Measurements from ENCODE around the gene OPCML.

OPCML gene

DNA sequence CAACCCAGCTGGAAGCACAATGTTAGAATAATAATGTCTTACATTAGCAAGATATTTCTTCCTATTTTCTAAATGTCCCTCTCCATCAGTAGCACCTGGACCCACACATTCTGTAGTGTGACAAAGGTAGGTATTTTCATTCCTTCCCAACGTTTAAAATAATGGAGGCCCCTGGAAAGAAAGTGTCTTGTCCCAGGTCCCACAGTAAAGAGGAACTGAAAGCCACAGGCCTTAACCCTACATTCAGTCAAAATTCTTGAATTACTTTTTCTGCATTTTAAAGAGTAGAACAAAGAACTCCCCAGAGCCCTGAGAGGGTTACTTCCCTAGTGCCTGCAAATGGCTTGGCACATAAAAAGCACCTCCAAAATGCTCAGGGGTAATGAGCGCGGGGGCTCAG lies 26.3 kb downstream of the OPCML start:
- no peak for DNase-seq (ENCODE audit: extremely low spot score, insufficient read length, low read depth)
- no peak for FAIRE-seq

DNA sequence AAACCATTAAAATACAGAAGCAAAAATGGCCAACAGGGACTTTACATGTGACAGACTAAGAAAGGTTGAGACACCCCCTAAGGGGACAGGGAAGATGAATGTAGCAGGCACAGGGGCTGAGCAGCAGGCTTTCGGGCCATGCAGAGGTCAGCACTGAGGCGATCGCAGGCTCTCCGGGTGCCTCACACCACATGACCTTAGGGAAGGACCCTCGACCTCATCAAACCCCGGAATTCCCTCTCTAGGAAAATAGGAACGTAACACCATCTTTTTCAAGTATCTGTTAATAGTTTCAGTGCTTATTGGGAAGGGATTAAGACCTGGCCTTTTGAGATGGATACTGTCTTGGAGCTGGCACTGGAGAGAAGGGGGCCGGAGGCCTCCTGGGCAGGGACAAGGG lies 27.4 kb downstream of the OPCML start:
- FAIRE-seq (no peak), DNase-seq (ENCODE audit: extremely low spot score, insufficient read length, low read depth) (no peak)

DNA sequence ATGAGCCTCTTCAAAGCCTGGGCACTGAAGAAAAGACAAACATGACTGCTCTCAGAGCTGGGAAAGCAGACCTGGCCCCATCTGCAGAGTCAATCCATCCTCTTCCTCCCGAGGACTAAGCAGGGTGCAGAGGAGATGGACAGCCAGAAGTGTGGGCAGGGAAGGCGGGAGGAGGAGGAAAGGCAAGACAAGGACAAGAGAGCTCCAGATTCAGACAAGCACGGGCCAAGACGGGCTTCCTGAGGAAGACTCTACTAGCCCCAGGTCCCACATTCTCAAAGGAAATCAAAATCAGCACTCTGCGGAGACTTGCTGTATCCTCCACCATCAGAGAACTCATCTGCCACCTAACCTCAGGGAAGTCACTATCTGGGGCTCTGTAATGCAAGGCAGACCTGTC lies 28.5 kb downstream of the OPCML start:
- no peak for FAIRE-seq
- no peak for DNase-seq (ENCODE audit: extremely low spot score, insufficient read length, low read depth)

DNA sequence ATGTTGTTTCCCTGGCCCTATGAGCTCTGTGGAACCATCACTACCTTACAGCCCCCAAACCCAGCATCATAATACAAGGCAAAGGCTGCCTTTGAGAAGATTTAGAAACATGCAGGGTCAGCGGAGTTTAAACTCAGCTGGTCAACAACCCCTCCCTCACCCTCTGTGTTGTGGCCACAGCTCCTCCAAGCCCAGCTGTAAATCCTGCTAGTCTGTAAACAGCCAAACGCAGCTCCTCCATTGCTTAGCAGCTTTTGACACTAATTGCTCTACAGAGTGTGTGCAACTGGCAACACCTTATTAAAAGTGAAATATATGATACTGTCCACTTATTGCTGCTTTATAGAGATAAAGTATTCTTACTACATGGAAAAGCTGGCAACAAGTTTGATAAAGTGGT lies 29.1 kb downstream of the OPCML start:
- no peak for FAIRE-seq

DNA sequence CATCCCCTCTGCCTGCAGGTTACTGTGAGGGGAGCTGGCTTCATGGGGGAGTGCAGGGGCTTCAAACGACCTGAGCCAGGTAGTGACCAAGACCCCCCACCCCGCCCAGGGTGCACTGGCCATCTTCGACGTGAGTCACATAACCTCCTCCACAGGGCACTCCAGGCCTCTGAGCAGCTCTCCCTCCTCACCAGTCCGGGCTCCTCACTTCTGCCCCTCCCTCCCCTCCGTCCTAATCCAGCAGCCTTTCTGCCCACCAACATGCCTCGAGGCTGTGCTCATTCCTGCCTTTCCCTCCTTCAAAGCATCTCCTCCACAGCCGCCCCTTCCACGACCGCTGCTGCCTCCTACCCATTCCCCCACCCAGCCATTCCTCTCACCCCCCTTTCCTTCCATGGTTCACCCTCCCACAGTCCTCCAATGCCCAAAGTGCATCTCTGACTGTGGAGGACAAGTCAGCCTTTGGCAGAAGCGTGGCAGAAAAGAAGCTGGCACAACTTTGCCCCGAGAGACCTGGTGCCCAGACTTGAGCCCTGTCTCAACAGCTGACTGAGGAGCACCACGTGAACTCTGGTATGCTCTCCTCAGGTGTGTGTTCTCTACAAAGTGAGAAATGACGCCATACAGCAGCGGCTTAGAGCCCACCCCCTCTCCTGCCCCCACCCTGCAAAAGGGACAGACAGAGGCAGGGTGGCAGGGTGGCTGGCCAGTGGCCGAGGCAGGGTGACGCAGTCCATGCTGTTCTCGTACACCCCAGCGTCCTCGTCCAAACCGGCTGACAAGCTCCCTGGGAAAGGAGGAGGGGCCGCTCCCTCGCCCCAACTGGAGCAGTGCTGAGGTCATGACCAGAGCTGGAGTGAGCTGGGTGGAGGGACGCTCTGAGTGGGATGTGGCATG lies 30.4 kb downstream of the OPCML start:
- FAIRE-seq (no peak), DNase-seq (ENCODE audit: extremely low spot score, insufficient read length, low read depth) (no peak)

More for the DNA sequence above, 29.1 kb downstream of the OPCML start:
- DNase-seq (ENCODE audit: extremely low spot score, insufficient read length, low read depth) = no peak

DNA sequence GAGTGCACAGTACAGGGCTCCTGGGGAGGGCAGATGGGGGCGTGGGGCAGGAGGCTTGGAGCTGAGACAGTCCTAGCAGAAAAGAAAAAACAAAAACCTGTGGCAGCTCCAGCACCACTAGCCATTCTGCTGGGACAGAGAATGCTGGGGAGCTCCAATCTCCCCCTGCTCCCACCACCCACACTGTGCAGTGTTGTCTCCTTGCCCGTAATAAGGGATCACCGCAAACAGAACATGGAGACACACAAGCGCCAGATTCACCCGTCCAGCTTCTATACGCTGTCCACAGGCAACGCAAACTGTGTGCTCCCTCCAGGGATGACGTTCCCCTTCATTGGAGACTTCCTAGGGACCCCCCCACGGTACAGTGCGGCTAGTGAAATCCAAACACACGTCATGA lies 31.4 kb downstream of the OPCML start:
- FAIRE-seq (no peak), DNase-seq (ENCODE audit: extremely low spot score, insufficient read length, low read depth) (no peak)

DNA sequence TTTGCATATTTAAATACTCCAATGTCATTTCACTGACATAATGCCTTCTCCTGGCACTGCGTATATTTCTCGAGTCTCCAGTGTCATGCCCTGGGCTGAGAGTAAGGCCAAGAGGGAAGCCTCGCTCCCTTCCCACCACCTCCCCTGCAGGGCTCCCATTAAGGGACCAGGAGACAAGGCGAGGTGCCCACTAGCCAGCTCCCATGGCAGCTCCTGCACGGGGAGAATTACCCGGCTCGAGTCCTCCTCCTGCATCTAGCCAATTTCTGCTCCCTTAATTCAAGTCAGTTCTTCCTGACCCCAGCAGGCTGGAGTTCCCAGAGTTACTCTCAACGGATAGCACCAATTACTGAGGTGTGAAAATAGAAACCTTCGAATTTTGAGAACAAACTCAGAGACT lies 31.9 kb downstream of the OPCML start:
- DNase-seq (ENCODE audit: extremely low spot score, insufficient read length, low read depth) = no peak
- FAIRE-seq = no peak

DNA sequence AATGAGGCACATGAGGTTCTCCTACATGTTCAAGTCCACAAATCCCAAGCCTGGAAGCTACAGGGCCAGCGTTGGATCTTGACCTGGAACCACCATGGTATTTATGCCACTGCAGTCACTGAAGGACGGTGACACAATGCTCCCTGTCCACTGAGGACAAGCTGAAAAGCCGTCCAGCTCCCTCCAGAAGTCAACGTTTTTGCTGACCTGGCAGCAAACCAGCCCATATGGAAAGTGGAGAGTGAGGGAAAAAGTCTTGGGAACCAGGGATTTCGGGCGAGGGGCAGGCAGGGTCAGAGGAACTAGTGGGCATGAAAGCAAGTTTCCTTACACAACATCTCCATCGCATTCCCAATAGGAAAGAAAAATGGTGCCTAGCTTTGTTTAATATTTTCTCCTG lies 33.3 kb downstream of the OPCML start:
- FAIRE-seq (no peak), DNase-seq (ENCODE audit: extremely low spot score, insufficient read length, low read depth) (no peak)

DNA sequence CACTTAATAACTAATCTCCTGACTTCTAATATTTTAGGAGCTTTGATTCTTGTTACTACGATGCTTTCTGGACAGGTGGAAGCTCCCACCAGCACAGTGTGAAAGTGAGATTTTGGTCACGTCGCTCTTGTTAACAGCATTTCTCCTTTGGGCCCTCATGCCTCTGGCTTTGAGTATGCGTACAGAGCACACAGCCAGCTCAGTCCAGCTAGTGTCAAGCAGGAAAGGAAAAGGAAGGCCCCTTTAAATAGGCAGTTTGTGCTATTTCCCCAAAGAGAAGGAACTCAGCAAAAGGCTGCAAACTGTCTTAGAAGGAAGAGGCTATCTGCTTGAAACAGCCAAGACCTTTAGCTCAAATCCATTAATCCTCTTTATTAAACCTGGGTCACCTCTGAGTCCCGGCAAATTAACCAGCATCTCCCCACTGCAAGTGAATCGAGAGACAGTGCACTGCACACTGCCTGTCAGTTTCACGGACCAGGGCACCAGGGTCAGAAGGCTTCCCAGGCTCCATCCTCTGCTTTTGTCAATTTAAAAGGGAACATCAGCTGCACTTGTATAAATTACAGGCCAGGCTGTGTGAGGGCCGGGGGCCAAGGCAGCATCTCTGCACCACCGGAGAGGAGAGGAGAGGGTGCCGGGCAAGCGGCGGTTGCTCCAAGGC lies 34.7 kb downstream of the OPCML start:
- DNase-seq (ENCODE audit: extremely low spot score, insufficient read length, low read depth) = no peak
- no peak for FAIRE-seq

DNA sequence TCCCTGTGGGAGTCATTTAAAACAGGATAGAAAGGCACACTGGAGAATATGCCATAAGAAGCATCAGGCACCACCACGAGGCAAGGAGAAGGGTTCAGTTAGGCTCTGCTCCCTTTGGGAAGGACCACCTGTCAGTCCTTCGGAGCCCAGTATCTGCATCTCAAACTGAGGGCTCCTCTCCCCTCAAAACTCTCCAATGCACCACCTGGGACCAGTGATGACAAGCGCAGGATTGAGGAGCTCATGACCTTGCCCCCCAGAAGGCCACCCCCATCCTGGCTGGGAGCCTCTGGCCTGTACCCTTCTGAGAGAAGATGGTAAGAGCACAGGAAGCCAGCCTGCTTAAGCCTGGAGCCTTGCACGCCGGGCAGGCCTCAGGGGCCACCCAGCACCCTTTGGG lies 39.4 kb downstream of the OPCML start:
- DNase-seq (ENCODE audit: extremely low spot score, insufficient read length, low read depth) (no peak), FAIRE-seq (no peak)

DNA sequence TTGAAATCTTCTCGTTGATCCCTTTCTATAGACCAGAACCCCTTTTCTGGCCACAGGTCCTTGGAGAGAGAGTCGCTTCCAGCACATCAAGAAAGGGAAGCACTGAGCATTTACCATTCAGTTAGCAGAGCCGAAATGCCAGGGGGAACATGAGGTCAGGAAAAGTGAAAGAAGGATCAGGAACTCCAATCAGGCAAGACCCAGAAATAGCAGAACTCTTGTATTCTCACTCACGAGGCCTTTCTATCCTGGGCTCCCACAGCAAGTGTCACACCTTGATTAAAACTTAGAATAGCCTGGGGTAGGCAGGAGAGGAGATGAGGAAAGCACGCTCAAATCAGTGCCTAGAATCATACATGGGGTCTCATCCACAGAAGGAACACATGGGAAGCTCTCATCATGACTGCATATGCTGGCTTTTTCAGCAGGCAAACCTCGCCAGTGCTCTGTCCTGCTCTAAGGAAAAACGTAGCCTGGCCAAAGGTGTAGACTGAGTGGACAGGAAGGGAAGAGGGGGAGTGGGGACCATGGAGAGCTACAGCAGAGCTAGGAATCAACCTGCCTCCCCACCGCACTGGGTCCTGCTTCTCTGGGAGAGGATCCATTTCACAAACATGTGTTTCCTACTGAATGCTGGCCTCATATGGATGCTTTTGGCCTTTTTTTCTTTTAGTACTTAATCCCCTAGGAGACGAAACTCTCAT lies 40.5 kb downstream of the OPCML start:
- DNase-seq (ENCODE audit: extremely low spot score, insufficient read length, low read depth) (no peak), FAIRE-seq (no peak)

DNA sequence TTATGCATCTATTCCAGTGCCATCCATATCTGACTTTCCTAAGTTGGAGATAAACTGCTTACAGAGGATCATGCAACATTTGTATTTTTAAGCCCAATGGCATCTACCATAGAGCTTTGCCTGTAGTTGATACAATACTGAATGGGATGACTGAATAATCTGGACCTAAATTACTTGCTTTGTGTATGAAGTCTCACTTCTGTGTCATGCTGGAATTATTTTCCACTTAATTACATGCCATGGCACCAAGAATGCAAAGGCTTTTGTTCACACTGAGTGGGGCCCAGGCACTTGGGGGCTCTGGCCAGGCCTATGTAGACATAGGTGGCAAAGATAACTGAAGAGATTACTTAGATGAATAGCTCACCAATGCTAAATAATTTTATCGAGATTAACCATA lies 51.6 kb downstream of the OPCML start:
- FAIRE-seq (no peak), DNase-seq (ENCODE audit: extremely low spot score, insufficient read length, low read depth) (no peak)

DNA sequence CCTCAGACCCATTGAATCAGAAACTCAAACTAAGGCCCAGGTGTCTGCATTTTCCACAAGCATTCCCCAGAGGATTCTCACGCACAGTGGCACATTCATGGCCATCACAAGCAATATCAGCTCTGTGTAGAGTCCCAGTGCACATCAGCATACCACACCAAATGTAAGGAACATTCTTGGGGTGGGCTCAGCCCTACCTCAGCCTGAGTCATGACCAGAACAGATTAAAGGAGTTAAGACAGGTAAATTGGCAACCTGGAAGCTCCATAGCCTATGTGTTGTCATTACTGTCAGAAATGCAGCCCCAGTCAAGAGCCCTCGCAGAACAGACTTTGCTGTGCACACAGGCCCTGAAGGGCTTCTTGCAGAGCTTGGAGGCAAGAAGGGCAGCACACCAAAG lies 53.1 kb downstream of the OPCML start:
- FAIRE-seq (no peak), DNase-seq (ENCODE audit: extremely low spot score, insufficient read length, low read depth) (no peak)

DNA sequence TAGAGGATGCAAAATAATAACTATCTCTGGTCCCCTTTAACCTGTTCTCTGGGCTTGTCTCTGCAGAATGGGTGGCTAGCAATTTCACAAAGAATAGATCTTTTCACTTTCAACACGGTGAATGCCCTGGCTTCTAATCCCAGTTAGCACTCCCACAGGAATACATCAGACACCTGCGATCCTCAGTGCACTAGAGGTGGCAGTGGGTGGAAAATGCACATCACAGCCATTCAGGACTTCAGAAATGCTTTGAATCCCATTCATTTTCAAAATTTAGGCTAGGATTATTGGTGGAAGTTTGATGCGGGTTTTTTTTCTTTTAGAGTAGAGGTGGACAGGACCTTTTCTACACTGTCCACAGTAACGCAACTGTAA lies 55.1 kb downstream of the OPCML start:
- no peak for FAIRE-seq
- DNase-seq (ENCODE audit: extremely low spot score, insufficient read length, low read depth) = no peak

DNA sequence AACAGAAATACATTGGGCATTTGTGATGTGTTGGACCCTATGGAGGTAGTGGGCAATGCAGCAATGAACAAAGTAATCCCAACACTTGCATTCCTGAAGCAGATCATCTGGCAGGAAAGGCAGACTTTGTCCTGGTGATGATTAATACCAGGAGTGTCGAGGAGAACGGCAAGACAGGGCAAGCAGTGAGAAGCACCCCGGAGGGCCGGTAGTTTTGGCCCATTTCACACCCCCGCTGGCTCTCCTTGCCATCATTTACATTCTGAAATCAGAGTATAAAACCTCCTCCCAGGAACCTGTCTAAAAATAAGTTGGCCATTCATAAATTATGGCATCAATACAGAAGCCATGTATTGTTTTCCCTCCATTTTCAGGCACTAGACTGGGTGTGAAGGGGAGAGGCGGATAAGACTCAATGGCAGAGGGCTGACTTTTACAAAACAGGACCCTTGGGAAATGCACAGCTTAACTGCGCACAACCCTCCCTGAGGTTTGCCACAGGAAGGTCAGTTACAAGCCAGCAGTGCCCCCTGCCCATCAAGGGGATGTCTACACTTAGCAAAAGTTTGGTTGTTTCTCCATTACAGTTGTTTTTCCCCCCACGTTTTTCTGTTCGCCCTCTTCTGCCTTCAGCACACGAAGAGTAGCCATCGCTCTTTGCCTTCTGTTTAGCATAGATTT lies 55.6 kb downstream of the OPCML start:
- FAIRE-seq (no peak), DNase-seq (ENCODE audit: extremely low spot score, insufficient read length, low read depth) (no peak)

DNA sequence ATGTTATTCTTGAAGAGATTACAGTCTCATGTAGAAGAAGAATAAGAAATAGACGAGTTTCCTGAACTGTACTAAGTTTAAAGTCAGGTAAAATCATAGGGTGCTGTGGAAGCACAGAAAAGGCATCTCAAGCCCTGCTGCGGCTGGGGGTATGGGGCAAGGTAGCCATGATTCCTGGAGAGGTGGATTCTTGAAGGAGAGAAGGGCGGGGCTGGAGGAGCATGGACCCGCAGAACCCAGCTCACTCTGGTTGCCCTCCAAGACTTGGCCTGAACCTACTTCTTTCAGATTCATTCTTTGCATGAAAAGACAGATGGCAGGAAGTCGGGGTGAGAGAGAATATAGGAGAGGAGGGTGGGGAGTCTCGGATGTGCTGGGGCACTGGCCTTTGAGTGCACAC lies 57.8 kb downstream of the OPCML start:
- DNase-seq (ENCODE audit: extremely low spot score, insufficient read length, low read depth) = no peak
- no peak for FAIRE-seq

DNA sequence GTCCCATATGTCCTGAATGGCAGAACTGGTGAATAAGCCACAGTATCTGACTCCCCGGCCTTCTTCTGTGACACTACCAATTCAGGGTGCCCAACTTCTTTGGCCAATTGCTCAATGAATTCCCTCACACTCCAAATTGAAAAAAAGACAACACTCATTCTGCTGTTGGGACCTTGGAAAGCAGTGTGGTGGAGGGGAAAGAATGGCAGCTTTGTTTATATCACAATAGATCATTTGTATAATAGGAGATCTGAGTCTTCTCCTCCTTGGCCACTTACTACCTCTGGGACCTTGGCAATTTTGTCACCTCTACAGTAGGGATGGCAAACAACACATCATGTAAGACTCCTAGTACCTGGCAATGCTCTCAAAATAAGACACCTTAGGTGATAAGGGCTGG lies 64.6 kb downstream of the OPCML start:
- FAIRE-seq = no peak

DNA sequence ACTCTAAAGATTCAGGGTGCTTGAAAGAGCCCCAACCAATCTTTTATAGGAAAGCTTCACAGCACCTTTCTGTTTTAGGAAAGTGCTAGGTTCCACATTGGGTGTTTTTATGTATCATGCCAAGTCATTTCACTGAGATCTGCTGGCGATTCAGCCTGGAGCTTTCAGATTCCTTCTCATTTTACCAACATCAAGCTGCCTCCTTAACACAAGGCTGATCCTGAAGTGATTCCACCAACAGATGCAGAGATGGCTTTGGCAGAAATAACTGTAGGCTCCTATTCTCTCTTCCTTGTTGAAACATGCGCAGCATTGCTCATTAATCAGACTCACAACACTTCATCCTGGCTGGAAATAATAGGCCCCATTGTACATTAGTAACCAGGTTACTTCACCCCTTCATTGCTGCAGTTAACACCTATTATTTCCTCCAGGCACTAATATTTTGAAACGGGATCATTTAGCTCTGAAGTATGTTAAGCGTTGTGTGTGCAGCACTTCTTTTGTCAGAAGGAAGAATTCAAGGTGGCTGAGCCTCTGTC lies 89.0 kb downstream of the OPCML start:
- FAIRE-seq (no peak), DNase-seq (ENCODE audit: extremely low spot score, insufficient read length, low read depth) (no peak)

More for the DNA sequence above, 64.6 kb downstream of the OPCML start:
- DNase-seq (ENCODE audit: extremely low spot score, insufficient read length, low read depth) = no peak

DNA sequence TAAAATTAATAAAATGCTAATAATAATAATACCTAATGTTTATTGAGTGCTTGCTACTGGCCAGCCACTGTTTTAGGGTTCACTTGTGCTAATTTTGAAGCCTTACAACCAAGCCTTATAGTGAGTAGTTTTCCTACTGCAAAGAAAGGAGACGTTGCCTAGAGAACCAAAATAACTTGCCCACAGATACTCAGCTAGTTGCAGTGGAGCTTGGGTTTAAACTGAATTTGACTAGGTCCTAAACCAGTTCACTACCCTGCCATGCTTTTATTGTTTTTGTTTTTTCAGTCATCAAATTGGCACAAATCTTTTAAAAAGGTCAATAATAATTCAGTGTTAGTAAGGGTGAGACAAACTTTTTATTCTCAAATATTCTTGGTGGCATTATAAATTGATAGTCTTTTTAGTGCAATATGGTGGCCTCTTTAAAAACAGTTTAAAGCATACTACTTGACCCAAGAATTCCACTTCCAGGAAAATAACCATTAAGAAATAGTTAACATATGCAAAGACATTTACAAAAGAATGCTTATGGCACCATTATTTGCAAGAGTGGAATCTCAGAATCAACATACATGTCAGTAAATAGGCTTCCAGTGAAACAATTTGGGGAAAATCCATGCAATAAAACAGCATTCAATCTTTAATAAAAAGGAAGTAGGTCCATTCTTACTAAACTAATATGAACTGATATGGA lies 90.2 kb downstream of the OPCML start:
- no peak for DNase-seq (ENCODE audit: extremely low spot score, insufficient read length, low read depth)

DNA sequence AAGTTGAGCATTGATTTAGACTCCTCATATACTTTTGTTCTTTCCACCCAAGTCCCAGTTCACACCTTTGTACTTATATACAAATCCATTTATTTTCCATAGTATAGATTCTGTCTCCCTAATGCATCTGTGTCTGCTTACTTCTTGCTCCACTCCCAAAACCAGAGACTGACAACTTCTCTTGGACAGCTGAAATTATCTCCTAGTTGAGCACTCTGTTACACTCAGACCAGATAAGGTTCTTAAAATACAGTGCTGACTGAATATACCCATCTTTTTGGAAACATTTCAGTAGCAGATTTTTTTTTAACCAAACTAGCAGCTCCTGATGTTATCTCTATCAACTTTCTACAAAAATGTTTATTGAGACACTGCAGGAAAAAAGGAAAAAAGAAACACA lies 106.3 kb downstream of the OPCML start:
- no peak for FAIRE-seq
- no peak for DNase-seq (ENCODE audit: extremely low spot score, insufficient read length, low read depth)

More for the DNA sequence above, 90.2 kb downstream of the OPCML start:
- FAIRE-seq = no peak
